ENCODE data around the gene LDB3. TPM values are rescaled to one million over a fixed set of nuclear protein-coding genes. Genes with fewer than 3 reads are reported as not detected.
A peak's percentile ranks its signal among the peaks of the same experiment; 100 is the strongest.

LDB3 gene
- total and polyA plus RNA-seq, 2 donors (not counting 1 experiment from before 2014, with no cell fraction given): under 0.01 to 0.20 TPM

- no peak overlapping the region for H2AFZ ChIP-seq (ENCODE audit: low read length)
- peaks cover 61% of the 10 kb centered on the region for H3K79me2 ChIP-seq (ENCODE audit: control insufficient read depth, insufficient read depth, low read length)
- H3K27ac ChIP-seq (ENCODE audit: insufficient read depth, low read length): no peak overlapping the region
- H4K20me1 ChIP-seq (ENCODE audit: control insufficient read depth, extremely low read depth, insufficient read depth, low read length): no peaks in the 10 kb centered on the region
- no peak overlapping the region for H3K4me3 ChIP-seq (replicated peaks in 1 of 4; ENCODE audit: control extremely low read depth in 1 of 4, insufficient read depth in 1 of 4, low read depth in 3 of 4, low read length in 4 of 4)
- no peak for TF ChIP-seq EZH2 (IDR thresholded peaks at IDR 0.05; ENCODE audit: low read length, missing control alignments)
- no peak for TF ChIP-seq CTCF (conservative IDR thresholded peaks at IDR 0.05 in 1 of 2, IDR thresholded peaks at IDR 0.05 in 1 of 2; ENCODE audit: low read depth in 1 of 2, low read length in 2 of 2)
- DNase-seq (ENCODE audit: low read depth in 2 of 2): peak in 1 of 2 donors; percentile 14
- H3K4me2 ChIP-seq (ENCODE audit: extremely low read depth, insufficient read depth, low read length): no peak overlapping the region
- no peak overlapping the region for H3K9ac ChIP-seq (ENCODE audit: insufficient read depth, low read length)
- no peaks in the 10 kb centered on the region for H3K4me1 ChIP-seq (ENCODE audit: control insufficient read depth, extremely low read depth, insufficient read depth, low read length)
- H3K27me3 ChIP-seq (ENCODE audit: control insufficient read depth, insufficient read depth, low read length): no peaks in the 10 kb centered on the region
- H3K36me3 ChIP-seq (ENCODE audit: control insufficient read depth, insufficient read depth, low read length): no peaks in the 10 kb centered on the region
- no peaks in the 10 kb centered on the region for H3K9me3 ChIP-seq (ENCODE audit: control insufficient read depth, insufficient read depth, low read depth, low read length)
These were observed 97.2 kb downstream of the LDB3 start for GRCh38 chr10:86765548-86765947.

GRCh38 chr10:86768412-86769062 is 100.2 kb downstream of the LDB3 start:
- no peak overlapping the region for H3K4me3 ChIP-seq (replicated peaks in 1 of 4; ENCODE audit: control extremely low read depth in 1 of 4, insufficient read depth in 1 of 4, low read depth in 3 of 4, low read length in 4 of 4)
- no peak for DNase-seq (ENCODE audit: low read depth in 2 of 2)
- H3K27me3 ChIP-seq (ENCODE audit: control insufficient read depth, insufficient read depth, low read length): no peaks in the 10 kb centered on the region
- no peak overlapping the region for H3K9ac ChIP-seq (ENCODE audit: insufficient read depth, low read length)
- H2AFZ ChIP-seq (ENCODE audit: low read length): no peak overlapping the region
- H3K4me2 ChIP-seq (ENCODE audit: extremely low read depth, insufficient read depth, low read length): no peak overlapping the region
- no peak overlapping the region for H3K27ac ChIP-seq (ENCODE audit: insufficient read depth, low read length)
- H3K4me1 ChIP-seq (ENCODE audit: control insufficient read depth, extremely low read depth, insufficient read depth, low read length): no peaks in the 10 kb centered on the region
- H3K36me3 ChIP-seq (ENCODE audit: control insufficient read depth, insufficient read depth, low read length): no peaks in the 10 kb centered on the region
- peaks cover 46% of the 10 kb centered on the region for H3K79me2 ChIP-seq (ENCODE audit: control insufficient read depth, insufficient read depth, low read length)
- TF ChIP-seq CTCF (conservative IDR thresholded peaks at IDR 0.05 in 1 of 2, IDR thresholded peaks at IDR 0.05 in 1 of 2; ENCODE audit: low read depth in 1 of 2, low read length in 2 of 2) (no peak), EZH2 (IDR thresholded peaks at IDR 0.05; ENCODE audit: low read length, missing control alignments) (no peak)
- no peaks in the 10 kb centered on the region for H4K20me1 ChIP-seq (ENCODE audit: control insufficient read depth, extremely low read depth, insufficient read depth, low read length)
- H3K9me3 ChIP-seq (ENCODE audit: control insufficient read depth, insufficient read depth, low read depth, low read length): no peaks in the 10 kb centered on the region

- H3K27me3 ChIP-seq (ENCODE audit: control insufficient read depth, insufficient read depth, low read length): no peaks in the 10 kb centered on the region
- H3K27ac ChIP-seq (ENCODE audit: insufficient read depth, low read length): no peak overlapping the region
- DNase-seq (ENCODE audit: low read depth in 2 of 2): no peak
- TF ChIP-seq CTCF (conservative IDR thresholded peaks at IDR 0.05 in 1 of 2, IDR thresholded peaks at IDR 0.05 in 1 of 2; ENCODE audit: low read depth in 1 of 2, low read length in 2 of 2) (no peak), EZH2 (IDR thresholded peaks at IDR 0.05; ENCODE audit: low read length, missing control alignments) (no peak)
- no peak overlapping the region for H3K9ac ChIP-seq (ENCODE audit: insufficient read depth, low read length)
- no peak overlapping the region for H2AFZ ChIP-seq (ENCODE audit: low read length)
- H3K4me2 ChIP-seq (ENCODE audit: extremely low read depth, insufficient read depth, low read length): no peak overlapping the region
- H3K4me1 ChIP-seq (ENCODE audit: control insufficient read depth, extremely low read depth, insufficient read depth, low read length): peaks cover 4% of the 10 kb centered on the region
- no peaks in the 10 kb centered on the region for H4K20me1 ChIP-seq (ENCODE audit: control insufficient read depth, extremely low read depth, insufficient read depth, low read length)
- H3K36me3 ChIP-seq (ENCODE audit: control insufficient read depth, insufficient read depth, low read length): no peaks in the 10 kb centered on the region
- peaks cover 41% of the 10 kb centered on the region for H3K79me2 ChIP-seq (ENCODE audit: control insufficient read depth, insufficient read depth, low read length)
- H3K4me3 ChIP-seq (replicated peaks in 1 of 4; ENCODE audit: control extremely low read depth in 1 of 4, insufficient read depth in 1 of 4, low read depth in 3 of 4, low read length in 4 of 4): no peak overlapping the region
- H3K9me3 ChIP-seq (ENCODE audit: control insufficient read depth, insufficient read depth, low read depth, low read length): no peaks in the 10 kb centered on the region
These were observed 101.7 kb downstream of the LDB3 start for GRCh38 chr10:86769991-86770390.

Measured in fibroblast of lung (primary cell).